Astrocyte (in vitro differentiated cells and primary cell): ENCODE data around the gene CYP27A1.

Experiments used
- CTCF ChIP-seq: IDR thresholded peaks from 2 replicates; pipeline ENCODE4 v1.5.1; 2011; ENCODE audit warnings: low read depth, mild to moderate bottlenecking, inconsistent platforms, low read length, moderate library complexity; ENCODE audit not compliant: insufficient read depth
- EZH2 ChIP-seq: IDR thresholded peaks from 2 replicates; pipeline ENCODE4 v1.6.1; 2012; ENCODE audit warnings: mild to moderate bottlenecking, low read length, inconsistent platforms; ENCODE audit not compliant: insufficient read depth

DNA sequence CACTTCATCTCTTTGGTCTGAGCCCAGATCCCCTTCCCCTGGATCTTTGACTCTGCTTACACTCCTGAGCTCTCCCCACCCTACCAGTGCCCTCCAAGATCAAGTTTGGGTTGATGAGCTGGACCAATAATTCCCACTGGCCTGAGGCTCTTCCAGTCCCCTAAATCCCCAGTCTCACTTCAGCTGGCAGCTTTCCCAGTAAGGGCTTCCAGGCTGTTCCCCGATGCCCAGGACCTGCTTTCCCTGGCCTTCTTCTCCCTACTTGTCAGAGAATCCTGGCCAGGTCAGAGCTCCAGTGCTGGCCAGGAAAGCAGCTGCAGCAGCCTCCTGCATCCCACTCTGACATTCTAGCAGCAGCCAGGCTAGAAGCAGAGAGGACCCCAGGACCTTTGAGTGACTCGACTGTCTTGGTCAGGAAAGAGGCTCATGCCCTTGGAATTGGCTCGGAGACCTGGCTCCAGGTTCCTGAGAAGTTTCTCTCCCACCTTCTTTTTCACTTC lies 81.1 kb downstream of the CYP27A1 start:
- no peak for TF ChIP-seq CTCF
- no peak for TF ChIP-seq EZH2
